Spleen (tissue), 11 donors: Measurements from ENCODE around the gene NFS1. TPM values are rescaled to one million over a fixed set of nuclear protein-coding genes. Genes with fewer than 3 reads are reported as not detected.

Source experiments
- DNase-seq: peaks from one replicate; pipeline ENCODE4 v3.0.0-alpha.2; 2020
- H3K27ac ChIP-seq, 8 donors: fragments of 200-600 bp; sonication (generic) in 7 of 8; 1 replicate in 4 of 8; 2 replicates in 4 of 8; pipeline versions ENCODE4 v1.5.0 to v1.8.0; 2016 to 2021; ENCODE audit warnings: inconsistent platforms in 4 of 8, mild to moderate bottlenecking in 4 of 8, moderate library complexity in 1 of 8
- H3K27me3 ChIP-seq, 7 donors: fragments of 200-600 bp; sonication (generic) in 6 of 7; replicated peaks in 1 of 7; 1 replicate in 4 of 7; 2 replicates in 3 of 7; pipeline versions ENCODE4 v1.5.0 to v1.8.0; 2016 to 2021; ENCODE audit warnings: inconsistent platforms in 3 of 7, mild to moderate bottlenecking in 1 of 7
- H3K36me3 ChIP-seq, 6 donors: fragments of 200-600 bp; sonication (generic) in 5 of 6; 1 replicate in 4 of 6; 2 replicates in 2 of 6; pipeline versions ENCODE4 v1.5.0 to v1.8.0; 2016 to 2021; ENCODE audit warnings: inconsistent platforms in 2 of 6
- H3K4me1 ChIP-seq, 6 donors: fragments of 200-600 bp; sonication (generic) in 5 of 6; 1 replicate in 3 of 6; 2 replicates in 3 of 6; pipeline versions ENCODE4 v1.5.0 to v1.8.0; 2016 to 2021; ENCODE audit warnings: inconsistent platforms in 3 of 6
- H3K4me3 ChIP-seq, 8 donors: fragments of 200-600 bp; sonication (generic) in 7 of 8; 1 replicate in 4 of 8; 2 replicates in 4 of 8; pipeline versions ENCODE4 v1.5.0 to v1.8.0; 2016 to 2021; ENCODE audit warnings: inconsistent platforms in 4 of 8, mild to moderate bottlenecking in 4 of 8, moderate library complexity in 2 of 8
- H3K9me3 ChIP-seq, 8 donors: fragments of 200-600 bp; sonication (generic) in 7 of 8; 1 replicate in 4 of 8; 2 replicates in 4 of 8; pipeline versions ENCODE4 v1.5.0 to v1.8.0; 2016 to 2021; ENCODE audit warnings: inconsistent platforms in 4 of 8
- POLR2A ChIP-seq, 3 donors: fragments of 450-650 bp; IDR thresholded peaks; one replicate each; pipeline ENCODE4 v1.5.1; 2017; ENCODE audit warnings: antibody characterized with exemption in 3 of 3, mild to moderate bottlenecking in 1 of 3
- POLR2AphosphoS5 ChIP-seq, 3 donors: sonication (generic); formaldehyde crosslinking; IDR thresholded peaks; one replicate each; pipeline ENCODE4 v1.5.1; 2017; ENCODE audit warnings: antibody characterized with exemption in 3 of 3
- WGBS, 5 donors: extraction: QIAGEN DNeasy Blood & Tissue Kit in 3 of 5; methylation state at CpG; one replicate each; pipeline versions ENCODE4 v1.1.5 to v1.1.7; 2013 to 2018; 5-methylcytosine and 5-hydroxymethylcytosine counted together
- intact Hi-C: fragments of 100-400 bp; cut with DNase I; formaldehyde crosslinking; loops from one replicate; pipeline ENCODE4 v1.15.0; 2023; ENCODE audit warnings: low total_unique reads
- polyA plus RNA-seq, 3 donors: library from polyadenylated mRNA; stranded (reverse); fragments of 200-250 nt; gene quantifications; one replicate each; pipeline ENCODE4 v1.2.1, GENCODE V29; 2013
- total RNA-seq, 7 donors: library from RNA; depleted of rRNA in 3 of 7; stranded (reverse); fragments of >200 nt in 3 of 7; fragmentation: NEBNext Ultra II Directional in 4 of 7; extraction: Animal tissue kit (Norgen Biotek cat#: 25700) in 4 of 7; gene quantifications; one replicate each; pipeline versions ENCODE4 v1.1.0 to v1.2.1, GENCODE V29; 2016 to 2021
- TF ChIP-seq, protein P1 (sequence below), 11 experiments: fragments of 200-600 bp in 7 of 11; fragments of 450-650 bp in 4 of 11; sonication (generic) in 4 of 11; IDR thresholded peaks in 8 of 11; conservative IDR thresholded peaks in 3 of 11; 1 replicate in 7 of 11; 2 replicates in 4 of 11; pipeline versions ENCODE4 v1.4.0 to v1.8.0; 2016 to 2021; ENCODE audit warnings: antibody characterized with exemption in 11 of 11, inconsistent platforms in 4 of 11, mild to moderate bottlenecking in 1 of 11
- donor health status: healthy with polysubstance abuse.
- donor health status: DM: no; HTN: no; CAD: no; lungs with moderate emphysema.
- donor health status: DM: no; HTN: no; CAD: no.
- donor health status: Bipolar disorder and iron deficiency.
- donor health status: healthy.
- donor health status: DM: no; HTN: no; CAD: no.
- donor health status: DM: yes; HTN: yes; CAD: no.

NFS1 gene
- total and polyA plus RNA-seq, 10 donors = 21.3 to 40.8 (median 25.7) TPM

DNA sequence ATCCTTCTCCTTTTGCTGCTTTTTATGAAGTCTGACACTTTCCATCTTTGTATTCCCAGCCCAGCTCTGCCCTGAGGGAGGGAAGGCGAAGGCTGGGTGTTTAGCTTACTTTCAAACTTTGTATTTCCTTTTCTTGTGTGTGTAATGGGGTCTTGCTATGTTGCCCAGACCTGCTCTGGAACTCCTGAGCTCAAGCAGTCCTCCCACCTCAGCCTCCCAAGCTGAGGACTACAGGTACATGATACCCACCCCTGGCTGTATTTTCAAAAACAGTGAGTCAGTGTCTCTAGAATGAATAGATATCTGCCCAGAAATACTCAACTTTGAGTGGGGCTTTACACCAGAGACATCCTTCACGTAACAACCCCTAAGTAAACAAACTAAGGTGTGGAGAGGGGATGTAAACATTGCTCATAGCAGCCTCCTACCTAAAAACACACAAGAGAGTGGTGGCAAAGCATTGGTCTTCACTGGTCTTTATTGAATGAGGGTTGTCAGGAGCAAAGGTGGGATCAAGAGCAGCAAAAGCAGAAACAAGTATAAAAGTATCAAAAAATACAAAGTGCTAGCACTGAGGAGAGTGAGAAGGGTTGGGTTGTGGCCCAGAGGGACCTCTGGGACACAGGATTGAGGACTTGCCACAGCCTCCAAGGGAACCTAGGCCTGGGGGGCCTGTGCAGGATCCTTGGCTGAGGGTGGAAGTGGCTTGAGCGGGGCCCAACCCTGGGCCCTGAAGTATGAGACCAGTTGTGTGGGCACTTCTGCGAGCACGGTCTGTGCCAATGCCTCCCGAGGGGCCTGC lies 73.4 kb downstream of the NFS1 start:
- TF ChIP-seq POLR2A (IDR thresholded peaks at IDR 0.05) (no peak), POLR2AphosphoS5 (IDR thresholded peaks at IDR 0.05) (no peak)
- TF ChIP-seq, protein P1, sequence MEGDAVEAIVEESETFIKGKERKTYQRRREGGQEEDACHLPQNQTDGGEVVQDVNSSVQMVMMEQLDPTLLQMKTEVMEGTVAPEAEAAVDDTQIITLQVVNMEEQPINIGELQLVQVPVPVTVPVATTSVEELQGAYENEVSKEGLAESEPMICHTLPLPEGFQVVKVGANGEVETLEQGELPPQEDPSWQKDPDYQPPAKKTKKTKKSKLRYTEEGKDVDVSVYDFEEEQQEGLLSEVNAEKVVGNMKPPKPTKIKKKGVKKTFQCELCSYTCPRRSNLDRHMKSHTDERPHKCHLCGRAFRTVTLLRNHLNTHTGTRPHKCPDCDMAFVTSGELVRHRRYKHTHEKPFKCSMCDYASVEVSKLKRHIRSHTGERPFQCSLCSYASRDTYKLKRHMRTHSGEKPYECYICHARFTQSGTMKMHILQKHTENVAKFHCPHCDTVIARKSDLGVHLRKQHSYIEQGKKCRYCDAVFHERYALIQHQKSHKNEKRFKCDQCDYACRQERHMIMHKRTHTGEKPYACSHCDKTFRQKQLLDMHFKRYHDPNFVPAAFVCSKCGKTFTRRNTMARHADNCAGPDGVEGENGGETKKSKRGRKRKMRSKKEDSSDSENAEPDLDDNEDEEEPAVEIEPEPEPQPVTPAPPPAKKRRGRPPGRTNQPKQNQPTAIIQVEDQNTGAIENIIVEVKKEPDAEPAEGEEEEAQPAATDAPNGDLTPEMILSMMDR (IDR thresholded peaks at IDR 0.05 in 8 of 11, conservative IDR thresholded peaks at IDR 0.05 in 3 of 11) = no peak
- Histone ChIP-seq H3K4me3 (no peak overlapping the region), H3K4me1 (peaks cover 0 to 19% (median 0%) of the 10 kb centered on the region in 6 donors), H3K9me3 (no peaks in the 10 kb centered on the region), H3K27me3 (no peaks in the 10 kb centered on the region), H3K36me3 (peaks cover 0 to 87% (median 63%) of the 10 kb centered on the region in 6 donors), H3K27ac (no peak overlapping the region)
- WGBS, 5 donors = 95 to 97% (median 97%) methylated on average over 6 of the region's 6 CpGs
- DNase-seq = no peak
- intact Hi-C loops = loop anchor here (10.0 kb wide), 1 partner anchor 161 kb away; no protein-coding TSS in a partner anchor

DNA sequence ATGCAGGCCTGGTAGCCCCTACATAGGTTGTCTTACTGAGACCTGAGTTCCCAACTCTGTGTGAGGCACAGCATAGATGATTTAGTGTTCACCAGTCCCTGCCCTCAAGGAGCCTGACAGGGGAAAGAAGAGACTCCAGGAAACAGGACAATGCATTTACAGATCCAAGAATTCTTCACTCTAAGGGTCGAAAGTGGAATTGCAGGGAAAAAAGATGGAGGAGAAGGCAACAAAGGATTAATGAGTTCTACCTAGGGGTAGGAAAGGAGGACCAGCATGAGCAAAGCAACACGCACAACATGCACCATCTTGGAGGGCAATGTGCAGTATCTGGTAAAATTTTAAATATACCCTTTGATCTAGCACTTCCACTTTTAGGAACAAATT lies 77.6 kb downstream of the NFS1 start:
- peaks cover 0 to 20% (median 0%) of the 10 kb centered on the region in 7 donors for H3K27me3 ChIP-seq
- no peak overlapping the region for H3K4me3 ChIP-seq
- H3K9me3 ChIP-seq = no peaks in the 10 kb centered on the region
- intact Hi-C loops = loop anchor here (10.0 kb wide), 1 partner anchor 157 kb away; no protein-coding TSS in a partner anchor
- TF ChIP-seq, protein P1 (IDR thresholded peaks at IDR 0.05 in 8 of 11, conservative IDR thresholded peaks at IDR 0.05 in 3 of 11) = no peak
- no peak for TF ChIP-seq POLR2A (IDR thresholded peaks at IDR 0.05)
- no peak for TF ChIP-seq POLR2AphosphoS5 (IDR thresholded peaks at IDR 0.05)
- DNase-seq = peak; percentile 1
- 93 to 97% (median 95%) methylated on average over 2 of the region's 2 CpGs for WGBS, 5 donors
- H3K4me1 ChIP-seq = peaks cover 16 to 53% (median 38%) of the 10 kb centered on the region in 6 donors
- H3K27ac ChIP-seq = peak overlapping the region in 5 of 8 donors; percentile 2 to 68 (median 42)
- H3K36me3 ChIP-seq = peaks cover 0 to 45% (median 22%) of the 10 kb centered on the region in 6 donors

DNA sequence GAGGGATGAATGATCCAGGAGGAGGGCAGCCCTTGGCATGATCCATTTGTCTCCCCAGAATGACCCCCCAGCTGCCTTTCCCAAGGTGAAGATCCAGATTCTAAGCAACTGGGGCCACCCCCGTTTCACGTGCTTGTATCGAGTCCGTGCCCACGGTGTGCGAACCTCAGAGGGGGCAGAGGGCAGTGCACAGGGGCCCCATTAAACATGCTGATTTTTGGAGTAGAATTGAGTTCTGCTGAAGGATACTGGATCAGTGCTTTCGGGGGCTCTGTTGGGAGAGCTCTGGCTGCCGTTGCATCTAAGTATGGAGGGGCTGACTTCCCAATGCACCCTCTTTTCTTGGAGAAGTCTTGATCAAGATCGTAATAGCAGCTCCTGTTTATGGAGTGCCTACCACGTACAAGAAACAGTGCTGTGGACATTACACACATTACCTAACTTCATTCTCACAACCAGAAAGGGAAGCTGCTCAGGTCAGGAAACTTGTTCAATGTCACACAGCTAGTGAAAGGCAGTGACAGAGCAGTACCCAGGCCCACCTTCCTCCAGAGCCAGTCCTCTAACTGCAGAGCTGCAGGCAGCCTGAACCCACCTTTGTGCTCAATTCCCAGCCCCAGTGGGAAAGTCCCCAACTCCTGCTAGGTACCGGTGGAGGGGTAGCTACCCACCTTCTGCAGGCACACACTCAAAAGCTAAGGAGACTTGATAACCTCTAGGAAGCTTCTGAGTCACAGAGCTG lies 78.2 kb downstream of the NFS1 start:
- no peak for TF ChIP-seq POLR2A (IDR thresholded peaks at IDR 0.05)
- peak in 2 of 3 donors; percentile 17 to 31 for TF ChIP-seq POLR2AphosphoS5 (IDR thresholded peaks at IDR 0.05)
- TF ChIP-seq, protein P1 (IDR thresholded peaks at IDR 0.05 in 8 of 11, conservative IDR thresholded peaks at IDR 0.05 in 3 of 11) = no peak
- Histone ChIP-seq H3K4me3 (no peak overlapping the region), H3K27ac (peak overlapping the region in 5 of 8 donors; percentile 2 to 68 (median 42)), H3K9me3 (no peaks in the 10 kb centered on the region), H3K27me3 (peaks cover 0 to 20% (median 0%) of the 10 kb centered on the region in 7 donors), H3K4me1 (peaks cover 16 to 54% (median 39%) of the 10 kb centered on the region in 6 donors), H3K36me3 (peaks cover 0 to 39% (median 16%) of the 10 kb centered on the region in 6 donors)
- peak; percentile 72 for DNase-seq
- intact Hi-C loops = loop anchor here (10.0 kb wide), 1 partner anchor 156 kb away; no protein-coding TSS in a partner anchor
- 81 to 89% (median 88%) methylated on average over 8 to 11 of the region's 11 CpGs for WGBS, 5 donors
